GM21576 (cell line): ENCODE results near the gene BICC1.

Experiments used
- ATAC-seq: cut with Tn5 transposase; IDR thresholded peaks from one replicate; pipeline ENCODE4 v1.9.1; 2021; ENCODE audit warnings: mild to moderate bottlenecking, moderate library complexity; ENCODE audit not compliant: unreplicated experiment

The BICC1 gene

GRCh38 chr10:58644311-58644710 lies 131.6 kb downstream of the BICC1 start:
- no peak for ATAC-seq

GRCh38 chr10:58645416-58646146 lies 132.9 kb downstream of the BICC1 start:
- no peak for ATAC-seq

GRCh38 chr10:58647376-58648112 lies 134.9 kb downstream of the BICC1 start:
- ATAC-seq: no peak

GRCh38 chr10:58648131-58648530 lies 135.5 kb downstream of the BICC1 start:
- ATAC-seq: no peak

- ATAC-seq: no peak
Observed at GRCh38 chr10:58651040-58651439, 138.4 kb downstream of the BICC1 start.

GRCh38 chr10:58651742-58652141 lies 139.1 kb downstream of the BICC1 start:
- ATAC-seq: no peak

GRCh38 chr10:58653139-58653538 lies 140.5 kb downstream of the BICC1 start:
- ATAC-seq: no peak

GRCh38 chr10:58660575-58661255 lies 148.0 kb downstream of the BICC1 start:
- no peak for ATAC-seq

GRCh38 chr10:58661336-58661735 lies 148.7 kb downstream of the BICC1 start:
- no peak for ATAC-seq

GRCh38 chr10:58661902-58662301 lies 149.2 kb downstream of the BICC1 start:
- no peak for ATAC-seq

GRCh38 chr10:58662314-58662713 lies 149.6 kb downstream of the BICC1 start:
- ATAC-seq: no peak

GRCh38 chr10:58665361-58665760 lies 152.7 kb downstream of the BICC1 start:
- ATAC-seq: no peak

- no peak for ATAC-seq
Observed at GRCh38 chr10:58666024-58666423, 153.4 kb downstream of the BICC1 start.

- no peak for ATAC-seq
Observed at GRCh38 chr10:58667658-58668310, 155.1 kb downstream of the BICC1 start.

- no peak for ATAC-seq
Observed at GRCh38 chr10:58672845-58673244, 160.2 kb downstream of the BICC1 start.

- no peak for ATAC-seq
Observed at GRCh38 chr10:58674251-58674650, 161.6 kb downstream of the BICC1 start.

- no peak for ATAC-seq
Observed at GRCh38 chr10:58675321-58675720, 162.6 kb downstream of the BICC1 start.

GRCh38 chr10:58691528-58691927 lies 178.9 kb downstream of the BICC1 start:
- no peak for ATAC-seq

- no peak for ATAC-seq
Observed at GRCh38 chr10:58693919-58694318, 181.2 kb downstream of the BICC1 start.

GRCh38 chr10:58695022-58695421 lies 182.3 kb downstream of the BICC1 start:
- no peak for ATAC-seq

- no peak for ATAC-seq
Observed at GRCh38 chr10:58696736-58697135, 184.1 kb downstream of the BICC1 start.
